Activated gamma-delta T cell (primary cell): ENCODE measurements around the gene GNPTG.
A peak's percentile ranks its signal among the peaks of the same experiment; 100 is the strongest.
"Not testable (repeated sequence)": the region's sequence is repeated elsewhere in the genome, so short reads cannot be mapped to it uniquely, and the experiment has no call there.

Experiments
- DNase-seq: peaks from one replicate; lab custom pipeline; 2025; lab: John Stamatoyannopoulos, UW

Gene GNPTG

DNA sequence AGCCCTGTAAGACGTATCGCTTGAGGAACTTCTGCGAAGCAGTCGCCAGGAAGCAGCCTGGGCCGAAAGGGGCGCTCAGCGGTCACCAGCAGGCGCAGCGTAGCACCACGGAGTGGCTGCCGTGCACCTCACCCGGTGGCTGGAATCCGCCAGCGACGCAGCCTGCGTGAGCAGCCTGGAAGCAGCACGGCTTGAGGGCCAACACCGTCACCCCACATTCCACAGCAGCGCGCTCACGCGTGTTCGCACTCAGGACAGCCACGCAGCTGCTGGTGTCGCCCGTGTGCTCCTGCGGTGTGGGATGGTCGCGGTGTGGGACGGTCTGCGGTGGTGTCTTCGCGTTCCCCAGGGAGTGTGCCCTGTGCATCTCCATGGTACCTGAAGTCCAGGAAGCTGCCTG is 32.7 kb upstream of the GNPTG start:
- no peak for DNase-seq

GRCh38 chr16:1320097-1320496 is 31.6 kb upstream of the GNPTG start:
- DNase-seq: no peak

DNA sequence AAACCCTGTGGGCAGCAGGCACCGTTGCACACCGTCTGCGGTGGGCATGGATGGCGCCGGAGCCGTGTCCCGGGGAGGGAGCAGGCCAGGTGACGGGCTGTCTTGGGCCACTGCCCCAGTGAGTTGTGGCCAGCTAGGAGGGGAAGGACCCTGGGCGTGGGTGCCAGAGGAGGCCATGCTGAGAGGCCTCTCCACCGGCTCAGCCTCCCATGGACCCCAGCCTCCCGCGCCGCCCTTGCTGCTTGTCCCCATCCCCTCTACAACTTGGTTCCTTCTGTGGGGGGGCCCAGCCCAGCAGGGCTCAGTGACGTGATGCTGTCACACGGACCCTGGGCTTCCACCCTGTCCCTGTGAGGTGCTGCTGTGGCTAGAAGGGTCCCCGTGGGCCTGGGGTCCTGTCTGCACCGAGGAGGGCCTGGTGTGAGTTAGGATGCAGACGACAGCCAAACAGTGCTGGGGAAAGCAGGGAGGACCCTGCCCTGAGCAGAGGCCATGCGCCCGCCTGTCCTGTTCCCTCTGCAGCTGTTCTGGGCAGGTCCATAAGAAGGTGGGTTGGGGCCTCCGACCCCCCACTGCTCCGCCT is 31.0 kb upstream of the GNPTG start:
- no peak for DNase-seq

GRCh38 chr16:1322407-1322806 is 29.3 kb upstream of the GNPTG start:
- no peak for DNase-seq

DNA sequence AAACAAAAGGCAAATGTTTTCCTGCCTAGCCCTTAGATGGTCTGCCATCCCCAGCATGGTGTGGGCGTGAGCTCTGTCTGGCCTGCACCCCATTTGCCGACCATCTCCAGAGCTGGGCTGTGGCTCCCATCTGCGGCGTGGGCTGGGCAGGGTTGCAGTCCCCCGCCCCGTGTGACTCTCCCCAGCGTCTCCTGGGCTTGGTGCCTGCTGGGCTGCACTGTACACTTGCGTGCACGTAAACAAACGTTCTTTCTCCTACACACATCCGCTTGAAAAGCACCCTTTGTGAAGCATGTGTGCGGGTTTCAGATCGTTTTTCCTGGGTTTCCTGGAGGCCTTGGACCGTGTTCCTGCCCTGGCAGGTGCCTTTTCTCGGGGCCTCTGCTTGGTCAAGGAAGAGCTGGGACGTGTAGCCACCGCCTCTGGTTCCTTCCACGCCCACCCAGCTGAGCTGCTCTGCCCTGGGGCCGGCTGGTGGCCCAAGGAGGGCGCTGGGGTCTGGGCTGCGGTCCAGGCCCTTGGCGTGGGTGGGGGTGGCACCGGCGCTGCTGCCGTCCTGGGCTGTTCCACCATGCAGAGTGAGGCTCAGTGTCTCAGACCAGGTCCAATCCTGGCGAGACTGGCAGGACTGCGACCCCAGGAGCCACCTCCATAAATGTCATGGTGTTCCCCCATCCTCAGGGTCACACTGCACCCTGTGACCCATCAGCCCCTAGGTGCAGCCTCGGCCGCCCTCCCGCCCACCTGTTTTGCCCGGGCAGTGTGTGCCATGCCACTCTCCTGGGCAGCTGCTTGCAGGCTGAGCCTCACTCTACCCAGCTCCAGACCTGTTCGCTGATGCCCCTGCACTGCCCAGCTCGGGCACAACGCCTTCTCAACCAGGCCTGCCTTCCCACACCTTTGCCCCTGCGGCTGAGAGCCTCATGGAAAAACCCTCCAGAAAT is 28.2 kb upstream of the GNPTG start:
- no peak for DNase-seq

DNA sequence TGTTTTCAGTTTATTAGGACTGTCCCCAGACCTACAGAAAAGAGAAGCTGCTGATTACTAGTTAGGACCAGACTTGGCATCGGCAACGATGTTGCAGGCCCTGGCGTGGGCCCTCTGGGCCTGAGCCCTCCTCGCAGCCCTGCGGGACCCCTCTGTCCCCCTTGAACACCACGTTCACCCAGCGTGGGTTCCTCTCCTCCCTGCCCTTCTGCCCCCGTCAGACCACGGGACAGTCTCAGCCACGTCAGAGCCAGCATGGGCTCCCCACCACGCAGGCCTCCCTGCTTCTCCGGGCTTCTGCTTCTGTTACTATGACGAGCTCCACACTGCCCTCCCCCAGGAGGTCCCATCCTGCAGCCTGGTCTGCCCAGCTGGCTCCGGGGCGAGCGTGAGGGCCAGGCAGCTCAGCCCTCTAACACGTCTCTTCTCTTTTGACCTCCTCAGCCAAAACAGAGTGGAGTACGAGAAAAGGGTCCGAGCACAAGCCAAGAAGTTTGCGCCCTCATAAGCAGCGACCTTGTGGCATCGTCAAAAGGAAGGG is 27.4 kb upstream of the GNPTG start:
- DNase-seq: no peak

- DNase-seq: no peak
Observed at GRCh38 chr16:1325261-1325660, 26.5 kb upstream of the GNPTG start.

DNA sequence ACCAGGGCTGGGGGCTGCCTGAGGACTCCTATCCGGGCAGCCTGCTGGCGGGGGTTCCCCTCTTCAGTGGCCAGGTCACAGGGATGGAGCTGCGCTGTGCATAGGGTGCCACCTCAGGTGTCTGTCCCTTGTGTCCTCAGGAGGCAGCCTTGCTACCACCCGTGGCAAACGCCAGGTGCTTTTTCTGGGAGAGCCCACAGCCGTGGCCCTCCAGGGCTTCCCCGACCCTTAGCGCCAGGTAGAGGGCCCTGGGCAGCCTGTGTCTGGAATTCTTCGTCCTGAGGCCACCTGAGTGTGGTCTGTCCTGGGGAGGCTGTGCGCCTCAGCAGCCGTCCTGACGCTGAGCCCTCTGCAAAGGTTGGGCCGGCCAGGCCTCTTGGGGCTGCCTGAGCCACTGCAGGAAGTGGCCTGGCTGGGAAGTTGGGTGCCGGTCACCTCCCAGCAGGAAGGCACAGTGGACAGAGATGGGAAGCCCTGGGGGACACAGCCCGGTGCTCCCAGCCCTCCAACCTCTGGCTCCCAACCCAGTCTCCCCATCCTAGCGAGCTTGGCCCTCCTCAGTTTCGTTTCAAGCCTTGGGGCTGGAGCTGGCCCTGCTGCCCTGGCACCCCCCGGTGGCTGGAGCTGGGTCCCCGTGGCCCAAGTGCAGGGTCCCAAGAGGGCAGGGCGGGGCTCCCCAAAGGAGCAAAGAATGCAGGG is 25.9 kb upstream of the GNPTG start:
- DNase-seq: no peak

GRCh38 chr16:1326391-1326790 is 25.3 kb upstream of the GNPTG start:
- no peak for DNase-seq

GRCh38 chr16:1326946-1327618 is 24.6 kb upstream of the GNPTG start:
- no peak for DNase-seq

- no peak for DNase-seq
Observed at GRCh38 chr16:1327619-1327947, 24.1 kb upstream of the GNPTG start.

DNA sequence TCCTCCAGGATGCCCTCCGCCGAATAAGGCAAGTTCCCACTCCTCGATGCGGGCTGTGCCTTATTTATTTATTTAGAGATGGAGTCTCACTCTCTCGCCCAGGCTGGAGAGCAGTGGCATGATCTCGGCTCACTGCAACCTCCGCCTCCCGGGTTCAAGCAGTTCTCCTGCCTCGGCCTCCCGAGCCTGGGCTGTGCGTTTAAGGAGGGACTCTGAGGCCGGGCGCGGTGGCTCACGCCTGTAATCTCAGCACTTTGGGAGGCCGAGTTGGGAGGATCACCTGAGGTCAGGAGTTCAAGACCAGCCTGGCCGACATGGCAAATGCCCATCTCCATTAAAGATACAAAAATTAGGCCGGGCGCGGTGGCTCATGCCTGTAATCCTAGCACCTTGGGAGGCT is 23.6 kb upstream of the GNPTG start:
- DNase-seq: not testable (repeated sequence)

DNA sequence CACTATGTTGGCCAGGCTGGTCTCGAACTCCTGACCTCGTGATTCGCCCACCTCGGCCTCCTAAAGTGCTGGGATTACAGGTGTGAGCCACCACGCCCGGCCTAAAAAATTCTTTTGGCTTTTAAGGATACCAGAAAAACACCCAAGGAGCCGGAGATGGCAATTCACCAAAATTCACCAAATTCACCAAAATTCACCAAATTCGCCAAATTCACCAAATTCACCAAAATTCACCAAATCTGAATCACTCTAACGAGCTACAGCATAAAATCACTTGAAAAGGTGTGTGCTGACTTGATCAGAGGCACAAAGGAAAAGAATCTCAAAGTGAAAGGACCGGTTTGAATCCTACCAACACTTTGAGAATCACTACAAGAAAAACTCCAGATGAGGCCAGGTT is 22.8 kb upstream of the GNPTG start:
- DNase-seq: not testable (repeated sequence)

DNA sequence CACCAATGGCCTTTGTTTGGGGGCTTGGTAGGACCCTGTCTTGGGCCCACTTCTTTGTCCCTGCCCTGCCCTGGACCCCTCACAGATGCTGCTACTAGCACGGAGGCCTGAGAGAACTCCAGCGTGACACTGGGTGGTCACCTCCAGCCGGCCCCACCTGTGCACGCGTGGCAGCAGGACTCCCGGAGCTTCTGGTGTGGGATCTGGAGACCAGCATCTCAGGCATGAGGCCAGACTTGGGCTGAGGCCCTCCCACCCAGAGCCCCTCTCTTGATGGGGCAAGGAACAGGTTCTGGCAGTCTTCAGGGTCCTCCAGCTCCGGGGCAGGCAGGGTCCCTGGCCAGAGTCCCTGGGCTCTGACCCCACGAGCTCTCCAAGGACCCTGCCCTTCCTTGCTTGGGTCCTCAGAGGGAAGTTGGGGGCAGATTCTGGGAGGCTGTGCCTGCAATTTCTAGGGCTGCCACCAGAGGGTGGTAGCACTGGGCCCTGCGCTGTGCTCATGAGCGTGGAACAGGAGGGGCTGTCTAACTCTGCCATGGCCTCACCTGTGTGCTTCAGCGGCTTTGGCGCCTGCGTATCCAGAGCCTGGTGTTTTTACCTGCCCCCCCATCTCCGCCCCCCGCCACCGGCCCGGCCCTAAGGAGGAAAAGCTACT is 21.3 kb upstream of the GNPTG start:
- no peak for DNase-seq

- no peak for DNase-seq
Observed at GRCh38 chr16:1330931-1331711, 20.6 kb upstream of the GNPTG start.

GRCh38 chr16:1331712-1332617 is 19.8 kb upstream of the GNPTG start:
- DNase-seq: no peak

- DNase-seq: no peak
Observed at GRCh38 chr16:1332618-1333148, 19.0 kb upstream of the GNPTG start.

DNA sequence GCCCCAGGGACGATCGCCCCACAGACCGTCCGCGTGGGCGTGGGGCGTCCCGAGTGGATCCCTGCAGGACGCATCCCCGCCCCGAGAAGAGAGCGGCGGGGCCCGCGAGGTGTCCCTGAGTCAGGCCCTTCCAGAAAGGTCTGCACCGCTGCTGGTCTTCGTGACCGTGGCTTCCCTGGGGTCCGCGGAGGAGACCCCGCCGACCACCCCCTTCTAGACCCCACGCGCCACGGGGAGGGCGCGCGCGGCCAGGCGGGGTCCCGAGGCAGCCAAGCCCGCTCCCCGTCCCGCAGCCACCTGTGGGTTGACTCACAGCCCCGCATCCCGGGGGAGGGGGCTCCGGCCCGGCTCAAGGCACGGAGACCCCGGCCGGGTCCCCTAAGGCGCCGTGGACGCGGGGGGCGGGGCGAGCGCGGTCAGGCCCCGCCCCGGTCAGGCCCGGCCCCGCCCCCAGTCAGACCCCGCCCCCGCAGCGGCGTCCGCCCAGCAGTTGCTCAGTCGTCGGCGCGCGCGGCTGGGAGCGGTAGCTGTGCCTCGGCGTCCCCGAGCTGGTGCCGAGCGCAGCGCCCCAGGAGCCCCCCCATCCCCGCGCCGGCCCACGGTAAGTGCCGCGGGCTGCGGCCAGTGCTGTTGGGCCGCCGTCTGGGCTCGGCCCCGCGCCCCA is 18.4 kb upstream of the GNPTG start, which contains the start of gene BAIAP3:
Gene BAIAP3, plus strand, starts transcription at position 497 of the 664 bp plus-strand sequence. CDS start 4,905 bp downstream, outside the sequence.
- peak; percentile 51 for DNase-seq
